Keratinocyte (primary cell): ENCODE results near the gene RAPGEF4. TPM values are rescaled to one million over a fixed set of nuclear protein-coding genes. Genes with fewer than 3 reads are reported as not detected.
A peak's percentile ranks its signal among the peaks of the same experiment; 100 is the strongest.

Experiments used
- DNase-seq: peaks from one replicate; pipeline ENCODE4 v3.0.0-alpha.2; 2011; ENCODE audit warnings: low read depth, missing footprints, low spot score
- FAIRE-seq: peaks from 2 replicates; lab custom pipeline; 2011; peaks lifted over from hg19 to GRCh38; lab: Jason Lieb, UNC
- H2AFZ ChIP-seq: 2 replicates; pipeline ENCODE4 v1.6.0; 2012; ENCODE audit warnings: low read length, control low read depth, inconsistent platforms; ENCODE audit not compliant: control insufficient read depth
- H3K27ac ChIP-seq: 2 replicates; pipeline ENCODE4 v1.5.1; 2011; ENCODE audit warnings: low read length; ENCODE audit not compliant: control insufficient read depth, insufficient read depth
- H3K27me3 ChIP-seq: 3 replicates; pipeline ENCODE4 v1.6.0; 2011; ENCODE audit warnings: low read length; ENCODE audit not compliant: control insufficient read depth, insufficient read depth; ENCODE audit errors: extremely low read depth
- H3K36me3 ChIP-seq, 2 experiments: 2 replicates in 1 of 2; 3 replicates in 1 of 2; pipeline ENCODE4 v1.5.1; 2011; ENCODE audit warnings: low read length in 2 of 2, mild to moderate bottlenecking in 1 of 2; ENCODE audit not compliant: control insufficient read depth in 2 of 2, insufficient read depth in 2 of 2; ENCODE audit errors: extremely low read depth in 1 of 2
- H3K4me1 ChIP-seq: 3 replicates; pipeline ENCODE4 v1.5.1; 2011; ENCODE audit warnings: low read length; ENCODE audit not compliant: control insufficient read depth, insufficient read depth; ENCODE audit errors: extremely low read depth
- H3K4me2 ChIP-seq: 3 replicates; pipeline ENCODE4 v1.6.0; 2011; ENCODE audit warnings: low read depth, low read length; ENCODE audit not compliant: control insufficient read depth, insufficient read depth; ENCODE audit errors: extremely low read depth
- H3K4me3 ChIP-seq, 3 experiments: fragments of 200-600 bp in 1 of 3; sonication (generic) in 1 of 3; 2 replicates in 2 of 3; 3 replicates in 1 of 3; pipeline ENCODE4 v1.5.1; 2011 to 2016; ENCODE audit warnings: low read length in 3 of 3, mild to moderate bottlenecking in 3 of 3, control low read depth in 2 of 3, inconsistent platforms in 1 of 3, low read depth in 1 of 3, mixed read lengths in 1 of 3, mixed run types in 1 of 3, moderate library complexity in 1 of 3; ENCODE audit not compliant: control insufficient read depth in 2 of 3, insufficient read depth in 2 of 3; ENCODE audit errors: extremely low read depth in 1 of 3
- H3K79me2 ChIP-seq: 2 replicates; pipeline ENCODE4 v1.6.0; 2012; ENCODE audit warnings: low read length; ENCODE audit not compliant: control insufficient read depth, insufficient read depth
- H3K9ac ChIP-seq: 3 replicates; pipeline ENCODE4 v1.6.0; 2011; ENCODE audit warnings: low read length; ENCODE audit not compliant: control insufficient read depth, insufficient read depth; ENCODE audit errors: extremely low read depth
- H3K9me1 ChIP-seq: 3 replicates; pipeline ENCODE4 v1.6.0; 2011; ENCODE audit warnings: low read length; ENCODE audit not compliant: control insufficient read depth, insufficient read depth; ENCODE audit errors: extremely low read depth
- H3K9me3 ChIP-seq: 2 replicates; pipeline ENCODE4 v1.5.1; 2012; ENCODE audit warnings: low read depth, low read length; ENCODE audit not compliant: control insufficient read depth
- H4K20me1 ChIP-seq: 3 replicates; pipeline ENCODE4 v1.6.0; 2011; ENCODE audit warnings: low read length; ENCODE audit not compliant: control insufficient read depth, insufficient read depth; ENCODE audit errors: extremely low read depth
- EZH2 ChIP-seq: IDR thresholded peaks from one replicate; pipeline ENCODE4 v1.6.1; 2012; ENCODE audit warnings: inconsistent platforms, mild to moderate bottlenecking, low read length, moderate library complexity
- dilution Hi-C: fragments of 300-500 bp; cut with MboI; formaldehyde crosslinking; loops from one replicate; pipeline ENCODE4 v1.7.0; 2020; ENCODE audit warnings: low sequenced_read_pairs; ENCODE audit not compliant: extremely low pct_ligation_motif_present
- polyA plus RNA-seq, 5 experiments: library from polyadenylated mRNA; depleted of rRNA in 3 of 5; stranded (reverse) in 3 of 5; stranded (forward) in 1 of 5; unstranded in 1 of 5; fragments of >200 nt; gene quantifications; 1 replicate in 1 of 5; 2 replicates in 3 of 5; 3 replicates in 1 of 5; pipeline versions ENCODE4 v1.2.1 to v1.2.3, GENCODE V29; 2011 to 2012; ENCODE audit warnings: missing spikeins in 2 of 5, low read depth in 1 of 5, low replicate concordance in 1 of 5
- TF ChIP-seq, protein P1 (sequence below), 3 experiments: IDR thresholded peaks in 1 of 3; conservative IDR thresholded peaks in 1 of 3; optimal IDR thresholded peaks in 1 of 3; 2 replicates in 2 of 3; 3 replicates in 1 of 3; pipeline versions ENCODE3 to v1.5.1; 2011; ENCODE audit warnings: low read length in 3 of 3, mild to moderate bottlenecking in 3 of 3, moderate library complexity in 2 of 3, control low read depth in 1 of 3, inconsistent platforms in 1 of 3; ENCODE audit not compliant: insufficient read depth in 2 of 3; ENCODE audit errors: extremely low read depth in 1 of 3

Gene RAPGEF4
- polyA plus RNA-seq, 1 donor (not counting 4 experiments of a cell fraction or from before 2014, with no cell fraction given) = 1.6 TPM

DNA sequence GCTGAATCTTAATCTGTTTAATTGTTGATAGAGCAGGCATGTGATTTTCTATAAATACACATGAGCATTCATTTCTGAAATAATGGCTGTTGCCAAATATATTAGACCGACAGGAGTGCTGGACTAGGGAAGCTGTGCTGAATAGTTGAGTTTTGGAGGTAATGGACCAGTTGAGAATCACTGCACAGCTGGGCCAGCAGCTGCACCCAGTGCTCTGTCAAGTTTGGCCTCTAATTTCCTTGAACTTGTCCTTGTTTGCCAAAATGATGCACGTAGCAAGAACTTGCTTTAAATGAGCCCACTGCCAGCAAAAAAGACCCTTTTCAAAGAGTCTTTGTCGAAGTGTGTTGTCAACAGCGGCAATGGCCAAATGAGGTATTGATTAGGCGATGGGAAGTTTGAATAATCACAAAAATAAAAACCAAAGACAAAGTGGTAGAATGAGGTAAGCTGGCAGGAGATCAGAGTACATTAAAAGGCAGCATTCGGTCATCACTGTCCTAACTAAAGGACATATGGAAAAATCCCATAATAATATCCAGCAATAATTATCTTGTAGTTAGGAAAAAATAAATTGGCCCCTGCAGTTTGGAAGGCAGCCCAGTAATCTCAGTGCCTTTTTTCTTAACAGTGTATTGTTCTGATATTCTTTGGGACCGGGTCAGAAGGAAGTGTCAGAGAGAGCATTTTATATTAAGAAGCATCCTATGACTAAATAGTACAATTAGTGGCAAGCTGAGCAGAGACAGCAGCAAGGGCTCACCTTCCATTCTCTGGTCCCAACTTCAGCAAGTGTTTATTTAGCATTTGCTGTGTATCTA lies 126.2 kb downstream of the RAPGEF4 start:
- H3K9ac ChIP-seq = no peak overlapping the region
- DNase-seq (no peak), FAIRE-seq (no peak)
- H2AFZ ChIP-seq = peak overlapping the region; percentile 35
- H3K9me1 ChIP-seq = no peaks in the 10 kb centered on the region
- no peak overlapping the region for H3K27ac ChIP-seq
- H3K4me2 ChIP-seq = no peak overlapping the region
- no peaks in the 10 kb centered on the region for H4K20me1 ChIP-seq
- peaks cover 36% of the 10 kb centered on the region for H3K4me1 ChIP-seq
- dilution Hi-C loops = no loop called here
- no peaks in the 10 kb centered on the region for H3K9me3 ChIP-seq
- H3K27me3 ChIP-seq = no peaks in the 10 kb centered on the region
- no peaks in the 10 kb centered on the region for H3K36me3 ChIP-seq
- H3K4me3 ChIP-seq = no peak overlapping the region
- TF ChIP-seq, protein P1, sequence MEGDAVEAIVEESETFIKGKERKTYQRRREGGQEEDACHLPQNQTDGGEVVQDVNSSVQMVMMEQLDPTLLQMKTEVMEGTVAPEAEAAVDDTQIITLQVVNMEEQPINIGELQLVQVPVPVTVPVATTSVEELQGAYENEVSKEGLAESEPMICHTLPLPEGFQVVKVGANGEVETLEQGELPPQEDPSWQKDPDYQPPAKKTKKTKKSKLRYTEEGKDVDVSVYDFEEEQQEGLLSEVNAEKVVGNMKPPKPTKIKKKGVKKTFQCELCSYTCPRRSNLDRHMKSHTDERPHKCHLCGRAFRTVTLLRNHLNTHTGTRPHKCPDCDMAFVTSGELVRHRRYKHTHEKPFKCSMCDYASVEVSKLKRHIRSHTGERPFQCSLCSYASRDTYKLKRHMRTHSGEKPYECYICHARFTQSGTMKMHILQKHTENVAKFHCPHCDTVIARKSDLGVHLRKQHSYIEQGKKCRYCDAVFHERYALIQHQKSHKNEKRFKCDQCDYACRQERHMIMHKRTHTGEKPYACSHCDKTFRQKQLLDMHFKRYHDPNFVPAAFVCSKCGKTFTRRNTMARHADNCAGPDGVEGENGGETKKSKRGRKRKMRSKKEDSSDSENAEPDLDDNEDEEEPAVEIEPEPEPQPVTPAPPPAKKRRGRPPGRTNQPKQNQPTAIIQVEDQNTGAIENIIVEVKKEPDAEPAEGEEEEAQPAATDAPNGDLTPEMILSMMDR (optimal IDR thresholded peaks at IDR 0.05 in 1 of 3, IDR thresholded peaks at IDR 0.05 in 1 of 3, conservative IDR thresholded peaks at IDR 0.05 in 1 of 3; ENCODE audit: extremely low read depth in 1 of 3, insufficient read depth in 2 of 3, low read length in 3 of 3) = no peak
- no peak for TF ChIP-seq EZH2
- H3K79me2 ChIP-seq = no peaks in the 10 kb centered on the region

GRCh38 chr2:172863341-172863740 lies 127.7 kb downstream of the RAPGEF4 start:
- Histone ChIP-seq H3K79me2 (no peaks in the 10 kb centered on the region), H3K9me1 (no peaks in the 10 kb centered on the region), H3K9ac (no peak overlapping the region), H3K4me2 (no peak overlapping the region), H3K27me3 (no peaks in the 10 kb centered on the region), H4K20me1 (no peaks in the 10 kb centered on the region), H3K36me3 (no peaks in the 10 kb centered on the region), H2AFZ (no peak overlapping the region), H3K4me3 (no peak overlapping the region), H3K4me1 (peaks cover 23% of the 10 kb centered on the region), H3K9me3 (no peaks in the 10 kb centered on the region), H3K27ac (no peak overlapping the region)
- DNase-seq = no peak
- dilution Hi-C loops = no loop called here
- no peak for FAIRE-seq
- TF ChIP-seq, protein P1 (optimal IDR thresholded peaks at IDR 0.05 in 1 of 3, IDR thresholded peaks at IDR 0.05 in 1 of 3, conservative IDR thresholded peaks at IDR 0.05 in 1 of 3; ENCODE audit: extremely low read depth in 1 of 3, insufficient read depth in 2 of 3, low read length in 3 of 3) = no peak
- no peak for TF ChIP-seq EZH2
